ENCODE measurements around the gene GTPBP2.
"Not testable (repeated sequence)": the region's sequence is repeated elsewhere in the genome, so short reads cannot be mapped to it uniquely, and the experiment has no call there.

The GTPBP2 gene

DNA sequence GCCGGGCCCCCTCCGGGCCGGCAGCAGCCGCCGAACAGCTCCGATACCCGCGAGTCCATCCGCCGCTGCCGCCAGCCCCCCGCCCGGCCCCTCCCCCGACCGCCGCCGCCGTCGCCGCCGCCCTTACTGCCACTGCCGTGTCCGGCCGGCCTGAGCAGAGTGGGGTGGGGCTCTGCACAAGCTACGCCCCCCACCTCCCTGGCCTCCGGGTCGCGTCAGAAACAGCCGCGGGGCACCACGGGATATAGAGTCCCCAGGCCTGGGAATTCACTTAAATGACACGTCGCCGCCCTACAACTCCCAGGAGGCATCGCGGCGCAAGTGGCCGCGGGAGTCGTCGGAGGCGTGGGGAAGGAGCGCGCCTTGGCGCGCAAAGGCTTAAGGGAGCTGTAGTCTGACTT is at the start of gene GTPBP2:
TSS of gene GTPBP2 (minus strand) at position 161 of the 401 bp plus-strand sequence. CDS start at position 59, 102 bp downstream.
- peak; percentile 91 to 96 (median 91) for DNase-seq (ENCODE audit: low read depth in 3 of 3)

DNA sequence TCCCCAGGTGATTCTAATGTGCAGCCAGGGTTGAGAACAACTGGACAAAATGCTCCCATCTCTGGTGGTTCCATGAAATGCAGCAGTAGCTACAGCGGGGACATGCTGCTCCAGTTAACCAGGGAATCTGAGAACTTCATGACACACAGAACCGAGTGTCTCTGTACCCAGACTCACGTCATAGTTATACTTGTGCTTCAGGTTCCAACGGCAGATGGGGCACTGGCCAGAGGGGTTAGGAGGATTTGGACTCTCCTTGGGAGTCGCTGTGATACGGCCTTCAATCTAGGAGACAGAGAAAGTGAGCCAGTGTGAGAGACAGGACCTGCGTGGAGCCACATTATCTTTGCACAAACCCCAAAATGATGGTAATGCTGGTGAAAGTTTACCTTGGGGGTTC is 49.3 kb upstream of the GTPBP2 start:
- no peak for DNase-seq (ENCODE audit: low read depth in 3 of 3)

DNA sequence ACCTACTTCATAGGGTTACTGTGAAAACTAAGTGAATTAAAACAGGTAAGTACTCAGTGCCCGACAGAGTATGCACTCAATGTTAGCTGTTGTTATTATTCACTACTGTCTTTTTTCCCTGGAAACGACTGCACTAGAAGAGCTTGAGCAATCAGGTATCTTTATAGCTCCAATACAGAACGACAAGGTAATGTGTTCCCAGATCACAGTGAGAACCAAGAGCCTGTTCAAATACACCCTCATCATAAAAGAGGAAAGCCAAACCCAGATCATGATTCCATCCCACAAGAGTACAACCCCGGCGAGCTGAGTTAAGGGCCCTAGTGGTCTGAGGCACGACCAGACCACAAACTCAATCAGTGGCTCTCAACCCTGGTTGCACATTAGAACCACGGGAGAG is 48.7 kb upstream of the GTPBP2 start:
- no peak for DNase-seq (ENCODE audit: low read depth in 3 of 3)

GRCh38 chr6:43676962-43677606 is 48.0 kb upstream of the GTPBP2 start:
- no peak for DNase-seq (ENCODE audit: low read depth in 3 of 3)

- no peak for DNase-seq (ENCODE audit: low read depth in 3 of 3)
Observed at GRCh38 chr6:43674921-43675320, 45.9 kb upstream of the GTPBP2 start.

- DNase-seq (ENCODE audit: low read depth in 3 of 3), result no peak
Observed at GRCh38 chr6:43674291-43674690, 45.2 kb upstream of the GTPBP2 start.

DNA sequence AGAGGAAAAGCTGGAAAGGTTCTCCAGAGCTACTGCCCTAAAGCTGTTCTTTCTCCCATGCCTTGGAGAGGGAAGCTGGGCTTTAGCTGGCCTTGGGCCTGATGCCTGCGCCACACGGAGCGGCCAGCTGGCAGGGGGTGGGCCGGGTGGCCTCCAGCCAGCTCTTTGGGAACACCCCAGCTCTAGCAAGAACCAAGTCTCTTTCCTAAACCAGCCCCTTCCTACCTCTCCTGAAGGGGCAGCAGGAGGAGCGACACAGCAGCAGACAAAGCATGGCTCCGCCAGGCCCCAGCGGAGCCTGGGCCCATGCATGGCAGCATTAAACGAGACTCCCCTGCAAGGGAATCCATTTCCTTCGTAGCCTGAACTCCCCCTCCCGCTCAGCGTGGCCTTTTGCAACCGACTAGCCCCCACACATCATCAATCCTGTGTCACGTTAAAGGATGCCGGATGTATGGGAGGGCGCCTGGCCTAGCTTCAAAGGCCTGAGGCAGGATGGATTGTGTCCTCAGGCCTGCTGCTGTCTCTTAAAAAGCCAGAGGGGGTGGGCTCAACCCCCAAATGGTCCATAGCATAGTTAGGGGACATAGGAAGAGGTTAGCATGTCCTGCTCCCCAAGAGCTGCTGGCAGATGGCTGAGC is 44.5 kb upstream of the GTPBP2 start:
- no peak for DNase-seq (ENCODE audit: low read depth in 3 of 3)

GRCh38 chr6:43671801-43672690 is 43.0 kb upstream of the GTPBP2 start:
- DNase-seq (ENCODE audit: low read depth in 3 of 3), result no peak

DNA sequence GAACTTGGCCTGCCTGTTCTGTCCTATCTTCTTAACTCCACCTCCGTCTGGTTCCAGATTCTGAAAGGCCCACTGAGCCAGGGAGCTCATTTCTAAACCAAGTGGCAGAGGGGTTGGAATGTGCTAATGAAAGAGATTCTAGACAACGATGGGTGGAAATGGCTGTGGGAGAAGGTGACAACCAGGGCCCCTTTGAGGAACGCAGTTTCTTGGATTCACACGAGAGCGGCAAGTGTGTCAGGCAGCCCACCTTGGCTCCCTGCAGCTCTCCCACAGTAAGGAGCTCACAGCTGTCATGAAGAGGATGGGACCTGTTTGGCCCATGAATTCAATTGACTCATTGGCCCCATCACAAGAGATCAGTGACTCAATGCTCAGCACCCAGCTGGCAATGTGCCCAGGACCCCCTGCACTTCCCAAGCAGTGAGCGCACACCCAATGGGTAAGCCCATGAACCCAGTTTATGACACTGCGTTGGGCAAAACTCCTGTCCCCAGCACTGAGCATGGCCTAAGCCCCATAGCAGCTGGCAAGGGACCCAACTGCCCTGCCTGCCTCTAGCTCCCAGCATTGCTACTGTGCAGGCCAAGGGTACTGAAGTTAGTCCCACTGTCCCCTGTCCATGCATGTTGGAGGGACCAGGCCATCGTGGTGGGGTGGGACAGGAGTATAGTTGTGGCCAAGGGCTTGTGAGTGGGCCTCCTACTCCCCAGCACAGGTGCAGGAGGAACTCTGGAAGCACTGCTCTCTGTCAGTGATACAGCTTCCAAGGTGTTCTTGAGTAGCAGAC is 42.1 kb upstream of the GTPBP2 start:
- DNase-seq (ENCODE audit: low read depth in 3 of 3), result no peak

GRCh38 chr6:43670623-43670986 is 41.5 kb upstream of the GTPBP2 start:
- no peak for DNase-seq (ENCODE audit: low read depth in 3 of 3)

GRCh38 chr6:43669922-43670622 is 41.0 kb upstream of the GTPBP2 start:
- DNase-seq (ENCODE audit: low read depth in 3 of 3), result peak in 1 of 3 donors; percentile 32

DNA sequence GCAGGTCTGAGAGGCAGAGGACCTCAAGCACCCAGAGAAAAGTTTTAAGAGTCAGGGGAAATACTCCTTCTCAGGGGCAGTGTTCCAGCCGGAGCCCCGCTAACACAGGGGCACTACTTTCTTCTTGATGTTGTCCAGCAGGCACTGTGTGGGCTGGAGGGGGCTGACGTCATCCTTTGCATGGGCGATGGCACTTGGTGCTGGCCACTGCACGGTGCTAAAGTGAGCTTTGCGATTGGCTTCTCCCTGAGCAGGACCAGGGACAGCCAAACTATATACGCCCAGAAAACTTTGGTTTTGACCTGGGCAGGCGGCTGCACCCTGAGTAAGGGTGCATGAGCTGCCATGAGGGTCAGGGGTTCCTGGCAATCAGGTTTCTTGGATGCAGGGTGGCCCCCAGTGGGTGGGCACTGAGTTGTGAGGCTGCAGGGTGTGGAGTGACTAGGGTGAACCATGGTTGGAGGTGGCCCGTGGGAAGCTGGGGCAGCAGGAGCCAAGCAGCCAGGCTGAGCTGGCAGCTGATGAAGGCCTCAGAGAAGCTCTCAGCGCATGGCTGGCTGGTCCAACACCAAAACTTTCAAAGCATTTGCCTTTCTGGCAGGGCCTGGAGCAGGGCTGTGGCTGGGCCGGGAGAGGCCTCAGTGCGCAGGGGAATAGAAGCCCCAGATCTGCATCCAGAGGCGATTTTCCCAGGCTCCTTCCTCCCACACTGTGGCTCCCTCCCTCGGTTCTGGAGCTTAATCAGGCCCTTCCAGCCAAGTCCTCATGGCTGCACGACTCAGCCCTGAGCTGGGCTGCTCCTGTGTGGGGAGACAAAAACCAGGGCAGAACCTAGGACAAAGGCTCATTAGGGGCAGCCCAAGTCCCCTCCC is 40.2 kb upstream of the GTPBP2 start:
- no peak for DNase-seq (ENCODE audit: low read depth in 3 of 3)

GRCh38 chr6:43668151-43669028 is 39.3 kb upstream of the GTPBP2 start:
- peak; percentile 26 to 44 (median 29) for DNase-seq (ENCODE audit: low read depth in 3 of 3)

- peak; percentile 69 to 77 (median 71) for DNase-seq (ENCODE audit: low read depth in 3 of 3)
Observed at GRCh38 chr6:43667245-43668150, 38.4 kb upstream of the GTPBP2 start.

- DNase-seq (ENCODE audit: low read depth in 3 of 3), result no peak
Observed at GRCh38 chr6:43666196-43666920, 37.3 kb upstream of the GTPBP2 start.

GRCh38 chr6:43665376-43665775 is 36.3 kb upstream of the GTPBP2 start:
- DNase-seq (ENCODE audit: low read depth in 3 of 3), result no peak

DNA sequence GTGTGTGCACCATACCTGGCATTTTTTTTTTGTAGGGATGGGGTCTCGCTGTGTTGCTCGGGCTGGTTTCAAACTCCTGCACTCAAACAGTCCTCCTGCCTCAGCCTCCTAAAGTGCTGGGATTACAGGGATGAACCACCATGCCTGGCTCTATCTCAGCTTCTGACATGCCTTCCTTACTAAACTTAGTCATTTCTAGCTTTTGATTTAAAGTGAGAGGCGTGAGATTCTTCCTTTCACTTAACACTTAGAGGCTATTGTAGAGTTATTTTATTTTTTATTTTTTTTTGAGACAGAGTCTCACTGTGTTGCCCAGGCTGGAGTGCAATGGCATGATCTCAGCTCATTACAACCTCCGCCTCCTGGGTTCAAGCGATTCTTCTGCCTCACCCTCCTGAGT is 33.9 kb upstream of the GTPBP2 start:
- not testable (repeated sequence) for DNase-seq (ENCODE audit: low read depth in 3 of 3)

All from stimulated activated CD4-positive, alpha-beta T cell treated with anti-CD3 and anti-CD28 coated beads, TNF-alpha, amount 100 ng/mL, for 48 hours (primary cell).